A549 (cell line): ENCODE data around the gene SLC16A13. TPM values are rescaled to one million over a fixed set of nuclear protein-coding genes. Genes with fewer than 3 reads are reported as not detected.

Source experiments
- ATAC-seq, 2 experiments: fragments of 200-7000 bp in 1 of 2; fragments of >200 bp in 1 of 2; cut with Nextera tagmentation in 1 of 2; cut with Tn5 transposase in 1 of 2; 3 replicates each; pipeline versions ENCODE4 v1.8.0 to v1.9.1; 2018 to 2020; ENCODE audit warnings: mild to moderate bottlenecking in 1 of 2, moderate library complexity in 1 of 2
- CTCF ChIA-PET: fragments of 300-600 bp; sonication (Branson Sonifier 250); formaldehyde crosslinking; extraction: SDS; loops from one replicate; lab custom pipeline; 2021; ENCODE audit warnings: antibody characterized with exemption, inconsistent platforms; lab: Yijun Ruan, JAX
- POLR2A ChIA-PET: fragments of 350-600 bp; formaldehyde crosslinking; extraction: SDS; loops from one replicate; lab custom pipeline; 2021; ENCODE audit warnings: antibody characterized with exemption, inconsistent platforms; lab: Yijun Ruan, JAX
- DNase-seq, 2 experiments: peaks; one replicate each; pipeline versions ENCODE4 v3.0.0 to v3.0.0-alpha.2; 2011 to 2016; ENCODE audit warnings: low read depth in 1 of 2, low spot score in 1 of 2
- FAIRE-seq: peaks from 2 replicates; lab custom pipeline; 2011; peaks lifted over from hg19 to GRCh38; lab: Jason Lieb, UNC
- H3K27ac ChIP-seq, 2 experiments: fragments of >200 bp; sonication (Bioruptor Twin); formaldehyde crosslinking; 3 replicates each; pipeline ENCODE4 v1.5.1; 2016 to 2017
- H3K4me1 ChIP-seq: fragments of >200 bp; sonication (Bioruptor Twin); formaldehyde crosslinking; 3 replicates; pipeline ENCODE4 v1.6.1; 2016
- H3K4me2 ChIP-seq: fragments of >200 bp; sonication (Bioruptor Twin); formaldehyde crosslinking; 3 replicates; pipeline ENCODE4 v1.6.1; 2016
- H3K4me3 ChIP-seq: fragments of >200 bp; sonication (Bioruptor Twin); formaldehyde crosslinking; 3 replicates; pipeline ENCODE4 v1.5.1; 2016
- H3K9me3 ChIP-seq: fragments of >200 bp; sonication (Bioruptor Twin); formaldehyde crosslinking; 3 replicates; pipeline ENCODE4 v1.6.1; 2016
- CBX2 ChIP-seq: fragments of 200-600 bp; sonication (generic); IDR thresholded peaks from 2 replicates; pipeline ENCODE4 v1.6.1; 2016; ENCODE audit warnings: low read depth, mild to moderate bottlenecking, borderline replicate concordance
- CBX8 ChIP-seq: fragments of 200-600 bp; sonication (generic); IDR thresholded peaks from 2 replicates; pipeline ENCODE4 v1.6.1; 2016
- CEBPB ChIP-seq, 2 experiments: fragments of >200 bp in 1 of 2; sonication (Bioruptor Twin) in 1 of 2; formaldehyde crosslinking in 1 of 2; IDR thresholded peaks; 2 replicates each; pipeline ENCODE4 v1.6.1; 2012 to 2016
- CHD4 ChIP-seq: fragments of 200-600 bp; sonication (generic); IDR thresholded peaks from 2 replicates; pipeline ENCODE4 v1.6.1; 2016; ENCODE audit warnings: antibody characterized with exemption, mild to moderate bottlenecking, borderline replicate concordance
- FOSB ChIP-seq: fragments of 250-450 bp; sonication (Bioruptor Pico); IDR thresholded peaks from 2 replicates; pipeline ENCODE4 v1.5.0; 2020; ENCODE audit warnings: mild to moderate bottlenecking, moderate library complexity
- HDAC2 ChIP-seq: fragments of 200-600 bp; sonication (generic); IDR thresholded peaks from 2 replicates; pipeline ENCODE4 v1.6.1; 2016
- HEYL ChIP-seq: fragments of 250-450 bp; sonication (Bioruptor Pico); IDR thresholded peaks from 2 replicates; pipeline ENCODE4 v1.8.0; 2021; ENCODE audit warnings: mild to moderate bottlenecking, moderate library complexity
- KDM1A ChIP-seq: fragments of 200-600 bp; sonication (generic); IDR thresholded peaks from 2 replicates; pipeline ENCODE4 v1.6.1; 2016; ENCODE audit warnings: low read depth, mild to moderate bottlenecking
- NFE2L2 ChIP-seq: fragments of 150-350 bp; conservative IDR thresholded peaks from 2 replicates; pipeline ENCODE4 v1.6.1; 2014; ENCODE audit warnings: low read length
- NPAS2 ChIP-seq: fragments of 250-450 bp; sonication (Bioruptor Pico); IDR thresholded peaks from 2 replicates; pipeline ENCODE4 v1.8.0; 2022; ENCODE audit warnings: mild to moderate bottlenecking, moderate library complexity, borderline replicate concordance
- PHF8 ChIP-seq: fragments of 200-600 bp; sonication (generic); IDR thresholded peaks from 2 replicates; pipeline ENCODE4 v1.6.1; 2016; ENCODE audit warnings: low read depth, mild to moderate bottlenecking, antibody characterized with exemption, moderate library complexity, borderline replicate concordance
- POLR2A ChIP-seq: IDR thresholded peaks from 2 replicates; pipeline ENCODE4 v1.6.1; 2012; ENCODE audit warnings: mild to moderate bottlenecking, low read length
- POLR2AphosphoS2 ChIP-seq: conservative IDR thresholded peaks from 2 replicates; pipeline ENCODE4 v1.6.1; 2012; ENCODE audit warnings: low read length, improper control_type of control experiment, inconsistent platforms
- RAD21 ChIP-seq, 2 experiments: fragments of >200 bp in 1 of 2; sonication (Bioruptor Twin) in 1 of 2; formaldehyde crosslinking in 1 of 2; IDR thresholded peaks in 1 of 2; conservative IDR thresholded peaks in 1 of 2; 2 replicates in 1 of 2; 3 replicates in 1 of 2; pipeline ENCODE4 v1.6.1; 2012 to 2018; ENCODE audit warnings: inconsistent platforms in 1 of 2
- SREBF2 ChIP-seq: fragments of 450-650 bp; IDR thresholded peaks from 2 replicates; pipeline ENCODE4 v1.6.1; 2014; ENCODE audit warnings: mild to moderate bottlenecking, moderate library complexity
- TP53 ChIP-seq: fragments of 250-450 bp; sonication (Bioruptor Pico); IDR thresholded peaks from 2 replicates; pipeline ENCODE4 v1.5.0; 2021; ENCODE audit warnings: mild to moderate bottlenecking, moderate library complexity
- ZC3H11A ChIP-seq: fragments of 450-650 bp; IDR thresholded peaks from 2 replicates; pipeline ENCODE4 v1.6.1; 2014; ENCODE audit warnings: antibody characterized with exemption, mild to moderate bottlenecking
- WGBS: methylation state at CpG from one replicate; pipeline ENCODE4 v1.1.6; 2017; ENCODE audit errors: missing lambda C conversion rate; 5-methylcytosine and 5-hydroxymethylcytosine counted together
- polyA plus RNA-seq, 4 experiments: library from polyadenylated mRNA; depleted of rRNA in 3 of 4; stranded (reverse); fragments of >200 nt; fragmentation: RNase III in 1 of 4; extraction: RNeasy Plus Mini Kit Qiagen cat#74134 plus additional on column Dnase treatment in 1 of 4; gene quantifications; 2 replicates in 3 of 4; 3 replicates in 1 of 4; pipeline ENCODE4 v1.2.3, GENCODE V29; 2011 to 2017
- TF ChIP-seq, protein P1 (sequence below): fragments of 200-600 bp; sonication (generic); IDR thresholded peaks from 2 replicates; pipeline ENCODE4 v1.6.1; 2016; ENCODE audit warnings: antibody characterized with exemption, mild to moderate bottlenecking, moderate library complexity
- TF ChIP-seq, protein P2 (sequence below): fragments of 250-450 bp; sonication (Bioruptor Pico); IDR thresholded peaks from 2 replicates; pipeline ENCODE4 v1.5.0; 2021; ENCODE audit warnings: mild to moderate bottlenecking, moderate library complexity, borderline replicate concordance
- TF ChIP-seq, protein P3 (sequence below): fragments of >200 bp; sonication (Bioruptor Twin); formaldehyde crosslinking; IDR thresholded peaks from 3 replicates; pipeline ENCODE4 v1.5.1; 2016

The SLC16A13 gene
- polyA plus RNA-seq, 2 of the 4 experiments (the other 2 are of a cell fraction) = 8.0 to 10.9 TPM

DNA sequence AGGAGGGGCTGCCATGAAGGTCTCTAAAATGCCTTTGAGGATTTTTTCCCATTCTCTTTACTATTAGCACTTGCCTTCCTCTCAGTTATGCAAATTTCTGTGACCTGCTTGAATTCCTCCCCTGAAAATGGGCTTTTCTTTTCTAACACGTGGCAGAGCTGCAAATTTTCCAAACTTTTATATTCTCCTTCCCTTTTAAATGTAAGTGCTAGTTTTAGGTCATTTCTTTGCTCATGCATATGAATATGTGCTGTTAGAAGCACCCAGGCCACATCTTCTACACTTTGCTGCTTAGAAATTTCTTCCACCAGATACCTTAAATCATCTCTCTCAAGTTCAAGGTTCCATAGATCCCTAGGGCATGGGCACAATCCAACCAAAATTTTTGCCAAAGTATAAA, 32.5 kb downstream of the SLC16A13 start (continued):
- TF ChIP-seq, protein P1, sequence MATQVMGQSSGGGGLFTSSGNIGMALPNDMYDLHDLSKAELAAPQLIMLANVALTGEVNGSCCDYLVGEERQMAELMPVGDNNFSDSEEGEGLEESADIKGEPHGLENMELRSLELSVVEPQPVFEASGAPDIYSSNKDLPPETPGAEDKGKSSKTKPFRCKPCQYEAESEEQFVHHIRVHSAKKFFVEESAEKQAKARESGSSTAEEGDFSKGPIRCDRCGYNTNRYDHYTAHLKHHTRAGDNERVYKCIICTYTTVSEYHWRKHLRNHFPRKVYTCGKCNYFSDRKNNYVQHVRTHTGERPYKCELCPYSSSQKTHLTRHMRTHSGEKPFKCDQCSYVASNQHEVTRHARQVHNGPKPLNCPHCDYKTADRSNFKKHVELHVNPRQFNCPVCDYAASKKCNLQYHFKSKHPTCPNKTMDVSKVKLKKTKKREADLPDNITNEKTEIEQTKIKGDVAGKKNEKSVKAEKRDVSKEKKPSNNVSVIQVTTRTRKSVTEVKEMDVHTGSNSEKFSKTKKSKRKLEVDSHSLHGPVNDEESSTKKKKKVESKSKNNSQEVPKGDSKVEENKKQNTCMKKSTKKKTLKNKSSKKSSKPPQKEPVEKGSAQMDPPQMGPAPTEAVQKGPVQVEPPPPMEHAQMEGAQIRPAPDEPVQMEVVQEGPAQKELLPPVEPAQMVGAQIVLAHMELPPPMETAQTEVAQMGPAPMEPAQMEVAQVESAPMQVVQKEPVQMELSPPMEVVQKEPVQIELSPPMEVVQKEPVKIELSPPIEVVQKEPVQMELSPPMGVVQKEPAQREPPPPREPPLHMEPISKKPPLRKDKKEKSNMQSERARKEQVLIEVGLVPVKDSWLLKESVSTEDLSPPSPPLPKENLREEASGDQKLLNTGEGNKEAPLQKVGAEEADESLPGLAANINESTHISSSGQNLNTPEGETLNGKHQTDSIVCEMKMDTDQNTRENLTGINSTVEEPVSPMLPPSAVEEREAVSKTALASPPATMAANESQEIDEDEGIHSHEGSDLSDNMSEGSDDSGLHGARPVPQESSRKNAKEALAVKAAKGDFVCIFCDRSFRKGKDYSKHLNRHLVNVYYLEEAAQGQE = no peak
- no peak for TF ChIP-seq RAD21 (conservative IDR thresholded peaks at IDR 0.05 in 1 of 2, IDR thresholded peaks at IDR 0.05 in 1 of 2)

DNA sequence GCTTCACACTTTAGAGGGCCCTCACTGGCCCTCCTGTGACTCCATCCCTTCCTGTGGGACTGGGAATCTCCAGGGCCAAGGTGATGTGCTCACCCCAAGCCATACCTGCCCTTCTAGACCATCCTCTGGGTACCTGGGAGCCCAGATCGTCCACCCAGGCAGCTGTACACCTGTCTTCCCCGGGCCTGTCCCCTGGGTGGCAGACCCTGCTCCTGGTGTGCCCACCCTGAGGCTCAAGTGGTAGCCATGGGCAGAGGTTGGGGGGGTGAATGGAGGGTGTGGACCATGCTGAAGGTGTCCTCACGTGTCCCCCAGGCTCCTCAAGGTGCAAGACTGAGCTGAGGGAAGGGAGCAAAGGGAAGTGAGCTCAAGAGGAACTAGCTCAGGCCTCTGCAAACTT, 34.9 kb downstream of the SLC16A13 start:
- Histone ChIP-seq H3K4me2 (no peak overlapping the region), H3K27ac (no peak overlapping the region), H3K4me3 (no peak overlapping the region), H3K9me3 (peaks cover 8% of the 10 kb centered on the region; the same call in 1 of the 3 replicates), H3K4me1 (no peaks in the 10 kb centered on the region)
- no peak for ATAC-seq
- 41% methylated on average over 3 of the region's 3 CpGs for WGBS
- ChIA-PET POLR2A (no interaction called here), CTCF (interaction anchor here (0.6 to 6.3 kb wide), 5 partner anchors 11 to 275 kb away, joined by 3 to 35 read pairs (median 3); no protein-coding TSS in a partner anchor)
- DNase-seq = no peak
- TF ChIP-seq, protein P2, sequence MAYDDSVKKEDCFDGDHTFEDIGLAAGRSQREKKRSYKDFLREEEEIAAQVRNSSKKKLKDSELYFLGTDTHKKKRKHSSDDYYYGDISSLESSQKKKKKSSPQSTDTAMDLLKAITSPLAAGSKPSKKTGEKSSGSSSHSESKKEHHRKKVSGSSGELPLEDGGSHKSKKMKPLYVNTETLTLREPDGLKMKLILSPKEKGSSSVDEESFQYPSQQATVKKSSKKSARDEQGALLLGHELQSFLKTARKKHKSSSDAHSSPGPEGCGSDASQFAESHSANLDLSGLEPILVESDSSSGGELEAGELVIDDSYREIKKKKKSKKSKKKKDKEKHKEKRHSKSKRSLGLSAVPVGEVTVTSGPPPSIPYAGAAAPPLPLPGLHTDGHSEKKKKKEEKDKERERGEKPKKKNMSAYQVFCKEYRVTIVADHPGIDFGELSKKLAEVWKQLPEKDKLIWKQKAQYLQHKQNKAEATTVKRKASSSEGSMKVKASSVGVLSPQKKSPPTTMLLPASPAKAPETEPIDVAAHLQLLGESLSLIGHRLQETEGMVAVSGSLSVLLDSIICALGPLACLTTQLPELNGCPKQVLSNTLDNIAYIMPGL = no peak
- TF ChIP-seq CEBPB (IDR thresholded peaks at IDR 0.05) = no peak
- no peak for TF ChIP-seq SREBF2
- no peak for TF ChIP-seq TP53 (CRISPR knock-in tag)
- TF ChIP-seq NFE2L2 = no peak
- no peak for TF ChIP-seq CBX8
- TF ChIP-seq ZC3H11A = no peak
- no peak for TF ChIP-seq NPAS2 (CRISPR knock-in tag)
- TF ChIP-seq PHF8 = no peak
- no peak for TF ChIP-seq HDAC2
- TF ChIP-seq CHD4 = no peak
- no peak for FAIRE-seq

DNA sequence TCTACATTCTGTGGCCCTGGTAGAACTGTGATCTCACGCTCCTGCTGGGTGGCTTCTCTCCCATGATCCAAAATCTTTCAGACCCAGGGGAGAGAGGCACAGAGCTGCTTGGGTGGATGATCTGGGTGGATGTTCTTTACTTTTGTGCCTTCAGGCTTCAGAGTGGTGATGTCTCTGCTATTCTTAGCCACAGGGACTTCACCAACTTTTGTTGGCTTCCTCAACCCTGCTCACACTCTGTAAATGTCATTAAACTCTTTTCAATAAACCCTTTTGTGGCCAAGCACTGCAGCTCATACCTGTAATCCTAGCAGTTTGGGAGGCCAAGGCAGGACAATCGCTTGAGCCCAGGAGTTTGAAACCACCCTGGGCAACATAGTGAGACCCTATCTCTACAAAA, 36.6 kb downstream of the SLC16A13 start:
- Histone ChIP-seq H3K4me3 (no peak overlapping the region), H3K4me2 (no peak overlapping the region), H3K27ac (no peak overlapping the region), H3K4me1 (no peaks in the 10 kb centered on the region), H3K9me3 (peaks cover 8% of the 10 kb centered on the region; the same call in 1 of the 3 replicates)
- TF ChIP-seq POLR2AphosphoS2 (no peak), FOSB (CRISPR knock-in tag) (no peak), KDM1A (no peak), CBX2 (no peak), POLR2A (no peak), HEYL (no peak)
- TF ChIP-seq, protein P3, sequence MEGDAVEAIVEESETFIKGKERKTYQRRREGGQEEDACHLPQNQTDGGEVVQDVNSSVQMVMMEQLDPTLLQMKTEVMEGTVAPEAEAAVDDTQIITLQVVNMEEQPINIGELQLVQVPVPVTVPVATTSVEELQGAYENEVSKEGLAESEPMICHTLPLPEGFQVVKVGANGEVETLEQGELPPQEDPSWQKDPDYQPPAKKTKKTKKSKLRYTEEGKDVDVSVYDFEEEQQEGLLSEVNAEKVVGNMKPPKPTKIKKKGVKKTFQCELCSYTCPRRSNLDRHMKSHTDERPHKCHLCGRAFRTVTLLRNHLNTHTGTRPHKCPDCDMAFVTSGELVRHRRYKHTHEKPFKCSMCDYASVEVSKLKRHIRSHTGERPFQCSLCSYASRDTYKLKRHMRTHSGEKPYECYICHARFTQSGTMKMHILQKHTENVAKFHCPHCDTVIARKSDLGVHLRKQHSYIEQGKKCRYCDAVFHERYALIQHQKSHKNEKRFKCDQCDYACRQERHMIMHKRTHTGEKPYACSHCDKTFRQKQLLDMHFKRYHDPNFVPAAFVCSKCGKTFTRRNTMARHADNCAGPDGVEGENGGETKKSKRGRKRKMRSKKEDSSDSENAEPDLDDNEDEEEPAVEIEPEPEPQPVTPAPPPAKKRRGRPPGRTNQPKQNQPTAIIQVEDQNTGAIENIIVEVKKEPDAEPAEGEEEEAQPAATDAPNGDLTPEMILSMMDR = no peak
- POLR2A ChIA-PET = no interaction called here
- FAIRE-seq (no peak), DNase-seq (no peak), ATAC-seq (no peak)
- WGBS = 64% methylated on average over 2 of the region's 2 CpGs
- CTCF ChIA-PET = interaction anchor here (0.9 to 6.3 kb wide), 7 partner anchors 9 to 101 kb away, joined by 3 to 35 read pairs (median 4); no protein-coding TSS in a partner anchor
